GM19397 (cell line): ENCODE results near the gene EDNRA.

Source experiments
- ATAC-seq: cut with Tn5 transposase; IDR thresholded peaks from one replicate; pipeline ENCODE4 v1.9.1; 2021; ENCODE audit warnings: mild to moderate bottlenecking, moderate library complexity; ENCODE audit not compliant: unreplicated experiment

Gene EDNRA

DNA sequence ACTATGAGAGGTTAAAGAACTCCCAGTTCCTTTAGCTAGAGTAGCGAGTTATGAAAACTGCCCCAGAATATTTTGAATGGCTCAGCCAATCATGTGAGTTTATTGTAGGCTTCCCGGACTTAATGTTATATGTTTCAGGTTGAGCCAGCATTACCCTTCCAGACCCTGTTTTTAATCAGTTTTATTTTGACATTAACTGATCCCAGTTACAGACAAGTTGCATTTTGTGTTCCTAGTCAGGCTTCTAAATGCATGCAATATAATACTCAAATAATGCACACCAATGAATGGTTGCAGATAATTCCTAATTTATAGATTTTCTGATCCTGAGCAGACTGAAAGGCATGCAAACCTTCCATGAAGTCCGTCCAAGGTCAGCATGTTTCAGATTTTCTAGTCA, 57.8 kb downstream of the EDNRA start:
- ATAC-seq: no peak

DNA sequence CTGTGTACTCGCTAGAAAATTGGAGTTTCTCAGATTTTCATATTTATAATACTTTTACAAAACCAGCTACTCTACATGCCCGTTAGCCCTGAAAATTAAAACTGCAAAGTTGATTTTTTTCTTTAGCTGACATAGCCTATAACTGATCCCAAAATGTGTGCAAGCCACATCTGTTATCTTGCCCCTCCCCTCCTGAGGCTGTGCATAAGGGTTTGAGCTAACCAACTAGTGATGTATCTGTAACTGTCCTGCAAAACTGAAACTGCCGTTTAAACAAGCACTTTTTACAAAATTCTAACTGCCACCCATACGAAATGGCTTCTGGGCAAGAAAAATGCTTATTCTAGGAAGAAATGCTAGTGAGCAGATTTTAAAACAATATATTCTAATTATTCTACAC, 59.1 kb downstream of the EDNRA start:
- ATAC-seq: no peak

DNA sequence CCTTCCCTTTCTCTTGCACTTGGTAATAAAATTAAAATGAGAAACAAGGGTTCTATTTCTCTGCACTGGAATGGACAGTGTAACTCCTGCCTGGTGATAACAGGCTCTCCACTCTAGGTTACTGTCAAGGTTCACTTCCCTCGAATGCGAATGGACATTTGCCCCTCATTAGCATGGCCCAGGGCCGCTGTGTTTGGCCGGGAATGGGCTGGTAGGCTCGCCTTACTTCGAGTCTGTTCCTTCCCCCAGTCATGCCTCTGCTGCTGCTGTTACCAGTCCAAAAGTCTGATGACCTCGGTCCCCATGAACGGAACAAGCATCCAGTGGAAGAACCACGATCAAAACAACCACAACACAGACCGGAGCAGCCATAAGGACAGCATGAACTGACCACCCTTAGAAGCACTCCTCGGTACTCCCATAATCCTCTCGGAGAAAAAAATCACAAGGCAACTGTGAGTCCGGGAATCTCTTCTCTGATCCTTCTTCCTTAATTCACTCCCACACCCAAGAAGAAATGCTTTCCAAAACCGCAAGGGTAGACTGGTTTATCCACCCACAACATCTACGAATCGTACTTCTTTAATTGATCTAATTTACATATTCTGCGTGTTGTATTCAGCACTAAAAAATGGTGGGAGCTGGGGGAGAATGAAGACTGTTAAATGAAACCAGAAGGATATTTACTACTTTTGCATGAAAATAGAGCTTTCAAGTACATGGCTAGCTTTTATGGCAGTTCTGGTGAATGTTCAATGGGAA, 61.5 kb downstream of the EDNRA start:
- no peak for ATAC-seq

DNA sequence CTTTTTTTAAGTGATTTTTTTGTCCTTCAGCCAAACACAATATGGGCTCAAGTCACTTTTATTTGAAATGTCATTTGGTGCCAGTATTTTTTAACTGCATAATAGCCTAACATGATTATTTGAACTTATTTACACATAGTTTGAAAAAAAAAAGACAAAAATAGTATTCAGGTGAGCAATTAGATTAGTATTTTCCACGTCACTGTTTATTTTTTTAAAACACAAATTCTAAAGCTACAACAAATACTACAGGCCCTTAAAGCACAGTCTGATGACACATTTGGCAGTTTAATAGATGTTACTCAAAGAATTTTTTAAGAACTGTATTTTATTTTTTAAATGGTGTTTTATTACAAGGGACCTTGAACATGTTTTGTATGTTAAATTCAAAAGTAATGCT, 62.1 kb downstream of the EDNRA start:
- ATAC-seq: no peak

DNA sequence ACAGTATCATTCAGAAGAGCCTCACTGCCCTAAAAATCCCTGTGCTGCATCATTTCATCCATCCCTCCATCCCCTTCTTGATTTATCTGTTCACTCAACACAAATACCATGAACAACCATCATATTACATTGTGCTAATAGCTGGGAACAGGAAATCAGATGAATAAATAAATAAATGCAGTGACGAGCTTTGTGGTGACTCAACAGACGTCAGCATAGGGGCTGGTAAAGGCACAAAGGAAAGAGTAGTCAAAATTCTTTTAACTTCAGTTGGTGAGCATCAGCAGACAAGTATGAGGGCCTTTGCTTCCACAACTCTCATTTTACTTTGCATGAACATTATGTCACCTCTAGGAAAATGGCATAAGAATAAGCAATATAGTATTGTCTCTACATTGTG, 65.5 kb downstream of the EDNRA start:
- ATAC-seq: no peak

DNA sequence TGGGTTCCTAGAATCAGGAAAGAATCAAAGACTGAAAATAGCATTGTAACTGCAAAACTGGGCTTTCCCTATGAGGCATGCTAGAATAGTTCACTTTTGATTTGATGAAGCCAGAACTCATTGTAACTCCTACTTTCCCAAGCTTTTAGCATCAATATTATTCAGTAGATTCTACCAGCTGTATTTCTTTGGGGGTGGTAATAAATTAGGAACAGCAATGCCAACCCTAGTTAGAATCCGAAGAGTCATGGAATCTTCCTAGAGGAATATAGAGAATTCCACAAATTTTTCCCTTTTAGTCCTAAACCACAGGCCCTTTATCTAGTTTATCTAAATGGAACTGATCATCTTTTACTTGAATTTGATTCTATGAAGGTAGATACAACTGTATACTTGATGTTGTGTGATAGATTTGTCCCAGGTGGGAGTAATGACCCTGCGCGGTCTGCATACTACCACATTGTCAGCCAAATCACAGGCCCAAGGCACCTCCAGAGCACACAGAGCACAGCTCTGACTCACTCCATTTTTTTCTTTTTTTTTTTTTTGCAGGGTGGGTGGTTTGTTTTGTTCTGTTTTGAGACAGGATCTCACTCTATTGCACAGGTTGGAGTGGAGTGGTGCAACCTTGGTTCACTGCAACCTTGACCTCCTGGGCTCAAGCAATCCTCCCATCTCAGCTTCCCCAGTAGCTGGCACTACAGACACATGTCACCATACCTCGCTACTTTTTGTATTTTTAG, 66.6 kb downstream of the EDNRA start:
- ATAC-seq: no peak

DNA sequence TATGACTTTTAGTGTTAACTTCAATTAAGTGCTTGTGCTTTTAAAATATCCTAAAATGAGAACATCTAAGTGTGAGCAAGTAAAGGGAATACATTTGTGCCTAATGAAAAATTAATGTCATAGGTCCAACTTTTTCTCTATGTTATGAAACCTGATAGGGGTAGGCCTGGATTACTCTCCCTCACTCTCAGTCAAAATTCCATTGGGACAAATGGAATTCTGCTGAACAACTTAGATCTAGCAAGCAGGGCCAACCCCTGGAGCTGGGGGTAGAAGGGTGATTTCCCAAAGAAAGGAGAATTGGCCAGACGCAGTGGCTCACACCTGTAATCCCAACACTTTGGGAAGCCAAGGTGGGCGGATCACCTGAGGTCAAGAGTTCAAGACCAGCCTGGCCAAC, 67.4 kb downstream of the EDNRA start:
- no peak for ATAC-seq

DNA sequence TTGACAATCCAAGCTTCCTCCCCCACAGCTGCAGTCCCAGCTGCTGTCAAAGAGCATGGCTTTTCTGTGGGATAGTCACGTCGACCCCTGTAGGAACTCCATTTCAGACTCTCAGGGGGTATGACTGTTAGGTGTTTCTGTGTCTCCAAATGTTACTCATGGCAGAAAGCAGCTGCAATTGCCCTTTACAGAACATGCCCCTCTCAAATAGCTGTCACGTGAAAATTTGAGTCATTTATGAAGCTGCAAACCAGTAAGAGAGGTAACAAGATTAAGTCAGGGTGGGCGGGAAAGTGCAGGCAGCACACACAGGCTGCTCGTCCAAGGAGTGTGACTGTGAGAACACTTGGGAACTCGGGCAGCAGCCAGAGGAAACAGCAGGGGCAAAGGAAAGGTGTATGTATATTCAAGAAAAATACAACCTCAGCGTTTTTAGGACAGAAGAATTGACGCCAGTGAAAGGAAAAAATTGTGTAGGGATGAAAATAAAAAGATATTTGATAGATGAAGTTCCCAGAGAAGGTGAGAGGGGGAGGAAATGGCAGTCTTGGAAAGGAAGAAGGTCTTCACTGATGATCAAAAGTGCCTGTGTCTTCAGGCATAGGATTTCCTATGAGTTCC, 69.8 kb downstream of the EDNRA start:
- ATAC-seq: no peak

DNA sequence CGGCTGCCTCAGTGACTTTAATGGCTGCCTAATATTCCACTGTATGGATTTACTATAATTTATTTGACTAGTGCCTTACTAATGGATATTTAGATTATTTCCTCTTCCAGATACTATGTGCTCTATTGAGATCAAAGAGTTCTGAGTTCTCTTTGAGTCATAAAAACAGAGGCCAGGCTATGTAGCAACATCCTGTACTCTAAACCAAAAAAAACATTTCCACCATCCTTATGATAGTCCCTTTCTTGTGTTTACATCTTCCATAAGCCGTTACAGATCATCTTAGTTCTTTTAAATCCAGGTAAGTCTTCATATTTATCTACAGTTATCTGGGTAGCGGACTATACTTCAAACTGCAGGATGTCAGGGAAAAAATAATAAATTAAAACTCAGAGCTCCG, 79.7 kb downstream of the EDNRA start:
- ATAC-seq: no peak

DNA sequence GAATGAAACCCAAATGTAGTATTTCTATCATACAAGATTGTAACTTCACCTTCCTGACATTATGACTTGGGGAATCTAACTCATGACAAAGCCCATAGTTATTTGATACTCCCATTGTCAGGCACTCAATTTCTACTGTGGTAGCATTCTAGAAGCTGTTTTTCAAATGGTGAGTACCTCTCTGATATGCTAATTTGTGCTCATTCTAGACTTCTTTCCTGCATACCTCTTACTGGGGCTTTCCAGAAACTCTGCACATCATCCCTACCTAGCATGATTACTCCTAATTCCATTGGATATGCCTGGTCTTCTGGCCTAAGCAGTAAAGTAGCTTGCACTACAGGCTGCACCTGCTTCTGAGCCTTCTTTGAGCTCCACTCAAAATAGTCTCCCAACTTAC, 85.9 kb downstream of the EDNRA start:
- no peak for ATAC-seq

DNA sequence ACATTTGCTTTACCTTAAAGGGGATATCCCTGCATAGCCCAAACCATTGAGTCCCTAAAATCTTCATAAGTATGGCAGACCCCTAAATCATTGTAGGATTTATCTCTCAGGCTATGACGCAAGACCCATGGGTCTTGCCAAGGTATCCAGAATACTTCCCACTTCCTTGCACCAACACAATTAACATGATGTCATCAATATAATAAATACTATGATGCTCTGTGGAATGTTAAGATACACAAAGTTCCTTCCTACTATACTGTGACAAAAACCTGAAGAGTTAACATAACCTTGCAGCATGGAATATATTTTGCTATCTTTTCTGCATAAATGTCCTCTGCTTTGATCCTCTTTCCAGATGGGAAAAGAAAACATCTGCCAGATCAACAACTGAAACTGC, 86.4 kb downstream of the EDNRA start:
- ATAC-seq: no peak

DNA sequence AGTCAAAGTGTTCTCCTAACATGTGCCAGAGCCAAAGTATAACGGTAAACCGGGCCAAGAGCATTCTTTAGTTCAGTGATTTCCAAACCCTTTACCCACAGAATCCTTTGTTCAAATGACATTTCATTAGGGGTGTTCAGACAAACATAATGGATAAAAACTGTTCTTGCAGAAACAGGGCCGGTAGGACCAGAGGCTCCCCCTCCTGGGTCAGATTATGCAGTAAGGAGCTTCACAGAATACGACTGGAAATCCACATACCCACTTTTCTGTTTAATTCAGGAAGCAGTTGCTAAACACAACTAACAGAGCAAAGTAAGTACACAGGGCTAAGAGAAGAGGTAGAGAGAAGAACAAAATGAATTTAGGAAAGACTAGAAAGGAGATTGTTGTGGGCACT, 89.7 kb downstream of the EDNRA start:
- ATAC-seq: no peak

DNA sequence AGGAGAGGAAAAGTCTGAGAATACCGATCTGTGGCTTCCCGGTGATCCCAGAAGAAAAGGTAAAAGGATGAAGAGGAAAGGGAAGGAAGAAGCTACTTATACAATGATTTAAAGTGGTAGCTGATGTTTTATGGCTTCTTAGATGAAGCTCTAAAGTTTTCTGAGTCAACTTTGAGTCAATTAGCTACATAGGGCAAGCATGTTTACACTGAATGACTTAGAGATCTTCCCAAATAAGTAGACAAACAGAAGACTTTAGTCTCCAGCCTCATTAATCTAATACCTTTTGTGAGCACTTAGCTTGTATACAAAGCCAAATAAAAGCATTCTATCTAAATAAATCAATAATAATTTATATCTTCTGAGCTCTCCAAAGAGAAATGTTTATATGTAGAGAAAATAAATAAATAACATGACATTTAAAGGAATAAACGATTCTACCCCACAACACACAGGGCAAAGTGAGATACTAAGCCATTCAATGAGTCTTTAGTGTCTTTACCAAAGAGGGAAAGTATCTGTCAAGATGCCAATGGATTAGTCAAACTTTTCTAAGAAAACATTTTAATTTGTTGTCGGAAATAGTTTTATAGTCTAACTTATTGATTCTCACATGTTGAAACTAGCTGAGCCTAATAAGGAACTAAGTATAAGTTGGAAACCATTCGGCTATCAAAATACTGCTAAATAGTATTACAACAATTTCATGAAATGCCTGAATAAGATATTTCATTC, 90.3 kb downstream of the EDNRA start:
- no peak for ATAC-seq

DNA sequence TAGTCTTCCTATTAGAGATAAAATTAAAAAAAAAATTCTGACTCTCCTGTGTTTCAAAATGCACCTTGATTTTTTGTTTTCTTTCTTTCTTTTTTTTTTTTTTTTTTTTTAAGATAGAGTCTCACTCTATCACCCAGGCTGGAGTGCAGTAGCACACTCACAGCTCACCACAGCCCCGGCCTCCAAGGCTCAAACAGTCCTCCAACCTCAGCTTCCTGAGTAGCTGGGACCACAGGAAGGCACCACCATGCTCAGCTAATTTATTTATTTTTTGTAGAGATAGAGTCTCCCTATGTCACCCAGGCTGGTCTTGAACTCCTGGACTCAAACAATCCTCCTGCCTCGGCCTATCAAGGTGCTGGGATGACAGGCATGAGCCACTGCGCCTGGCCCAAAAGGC, 95.2 kb downstream of the EDNRA start:
- no peak for ATAC-seq

DNA sequence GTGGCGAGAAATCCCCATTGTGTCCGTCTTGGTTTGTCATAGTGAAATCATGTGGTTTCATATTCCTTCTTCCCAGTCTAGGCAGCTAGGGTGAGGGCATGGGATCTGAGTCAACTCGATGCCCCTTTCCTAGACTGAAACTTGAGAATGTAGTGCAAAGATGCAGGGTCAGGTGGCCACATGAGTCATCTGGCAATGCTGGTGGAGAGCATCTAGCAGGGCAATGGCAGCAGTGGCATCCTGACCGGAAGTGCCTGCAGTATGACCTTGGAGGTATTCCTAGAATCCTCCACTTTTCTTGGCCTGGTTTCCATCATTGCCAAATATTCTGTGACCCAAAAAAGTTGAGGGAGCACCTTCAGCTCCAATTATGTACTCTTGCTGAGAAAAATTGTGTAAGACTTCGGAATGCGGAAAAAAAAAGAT, 97.2 kb downstream of the EDNRA start:
- no peak for ATAC-seq

DNA sequence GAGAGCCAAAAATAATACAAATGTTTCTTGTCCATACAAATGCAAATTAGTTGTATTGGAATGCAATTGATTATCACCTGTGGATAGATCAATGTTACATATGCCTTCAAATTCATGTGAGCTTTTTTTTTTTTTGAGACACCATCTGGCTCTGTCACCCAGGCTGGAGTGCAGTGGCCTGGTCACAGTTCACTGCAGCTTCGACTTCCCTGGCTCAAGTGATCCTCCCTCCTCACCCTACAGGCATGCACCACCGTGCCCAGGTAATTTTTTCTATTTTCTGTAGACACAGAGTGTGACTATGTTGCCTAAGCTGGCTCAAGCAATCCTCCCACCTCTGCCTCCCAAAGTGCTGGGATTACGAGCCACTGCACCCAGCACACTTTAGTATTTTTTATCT, 97.7 kb downstream of the EDNRA start:
- ATAC-seq: no peak

DNA sequence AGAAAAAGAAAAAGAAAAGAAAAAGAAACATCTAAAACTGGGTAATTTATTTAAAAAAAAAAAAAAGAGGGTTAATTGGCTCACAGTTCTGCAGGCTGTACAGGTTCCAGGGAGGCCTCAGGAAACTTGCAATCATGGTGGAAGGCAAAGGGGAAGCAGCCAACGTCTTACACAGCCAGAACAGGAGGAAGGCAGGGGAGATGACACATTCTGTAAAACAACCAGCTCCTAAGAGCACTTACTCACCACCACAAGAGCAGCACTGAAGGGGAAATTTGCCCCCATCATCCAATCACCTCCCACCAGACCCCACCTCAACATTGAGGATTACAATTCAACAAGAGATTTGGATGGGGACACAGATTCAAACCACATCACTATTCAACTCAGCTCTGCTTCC, 99.5 kb downstream of the EDNRA start:
- ATAC-seq: no peak

DNA sequence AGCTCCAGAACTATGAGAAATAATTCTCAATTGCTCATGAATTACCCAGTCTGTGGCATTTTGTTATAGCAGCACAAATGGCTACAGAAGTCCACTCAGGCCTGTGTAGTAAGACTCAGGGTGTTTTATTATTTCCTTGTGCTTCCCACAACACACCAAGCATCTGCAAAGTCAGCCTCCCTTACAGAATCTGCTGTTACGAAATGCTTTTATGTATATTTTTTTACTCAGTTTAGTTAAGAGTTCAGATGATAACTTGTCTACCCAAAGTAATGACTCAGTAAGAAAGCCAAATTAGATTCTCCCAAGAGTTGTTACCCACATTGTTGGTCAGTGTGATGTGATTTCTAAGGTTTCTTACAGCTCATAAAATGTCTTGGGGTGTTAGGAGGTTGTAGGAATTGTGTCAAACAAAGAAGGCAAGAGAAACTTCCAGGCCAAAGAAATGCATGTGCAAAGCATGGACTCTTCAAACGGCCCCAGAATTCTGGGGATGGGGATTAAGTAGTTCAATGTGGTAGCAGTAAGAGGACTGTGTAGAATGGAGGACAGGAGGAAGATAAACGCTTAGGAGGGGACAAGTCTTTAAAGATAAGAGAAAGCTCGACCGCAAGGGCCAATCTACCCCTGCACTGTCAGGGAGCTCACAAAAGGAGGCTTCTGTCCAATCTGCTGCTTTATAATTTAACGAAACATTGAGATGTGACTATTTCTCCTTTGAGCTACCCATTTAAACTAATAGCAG, 100.9 kb downstream of the EDNRA start:
- no peak for ATAC-seq

DNA sequence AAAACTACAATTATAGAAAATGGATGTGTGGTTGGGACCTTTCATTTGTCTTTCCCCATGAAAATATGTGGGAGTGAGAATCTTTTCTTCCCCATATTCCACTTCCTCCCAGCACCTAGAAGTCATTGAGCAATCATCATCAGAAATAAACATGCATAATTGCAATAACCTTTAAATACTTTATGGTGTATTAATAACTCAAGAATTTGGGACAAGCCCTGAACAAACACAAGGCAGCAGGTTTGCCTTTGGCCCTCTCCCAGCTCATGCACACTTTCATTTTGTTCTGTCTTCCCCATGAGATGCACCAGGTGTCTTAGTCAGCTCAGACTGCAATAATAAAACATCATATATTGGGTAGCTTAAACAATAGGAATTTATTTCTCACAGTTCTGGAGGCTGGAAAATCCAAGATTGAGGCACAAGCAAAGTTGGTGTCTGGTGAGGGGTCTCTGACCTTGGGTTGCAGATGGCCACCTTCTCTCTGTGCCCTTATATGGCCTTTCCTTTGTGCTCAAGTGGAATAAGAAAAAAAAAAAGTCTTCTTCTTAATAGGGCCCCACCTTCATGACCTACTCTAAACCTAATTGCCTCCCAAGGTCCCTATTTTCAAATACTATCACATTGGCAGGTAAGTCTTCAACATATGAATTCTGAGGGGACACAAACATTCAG, 101.6 kb downstream of the EDNRA start:
- no peak for ATAC-seq

DNA sequence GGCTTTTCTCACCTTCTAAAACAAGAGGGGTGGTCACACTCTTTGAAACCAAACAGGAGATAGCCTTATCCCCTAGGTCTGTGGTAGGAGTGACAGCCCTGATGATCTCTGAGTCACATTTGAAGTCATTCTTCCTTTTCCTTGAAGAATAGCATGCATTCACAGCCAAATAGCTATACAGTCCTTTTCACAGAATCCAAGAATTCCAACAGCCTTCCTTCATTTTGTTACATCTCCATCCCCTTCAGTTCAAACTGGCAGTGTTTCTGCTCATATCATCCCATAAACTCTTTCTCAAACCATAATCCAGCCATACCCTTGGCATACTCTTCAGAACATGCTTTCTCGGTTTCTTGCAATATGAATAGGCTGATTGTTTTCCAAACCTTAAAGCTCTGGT, 103.0 kb downstream of the EDNRA start:
- ATAC-seq: no peak
